OCI-LY7 (cell line): ENCODE measurements around the gene KLF12.

Source experiments
- EZH2phosphoT487 ChIP-seq: fragments of 200-600 bp; sonication (generic); IDR thresholded peaks from 2 replicates; pipeline ENCODE4 v1.6.1; 2018; ENCODE audit warnings: low read depth, borderline replicate concordance, mild to moderate bottlenecking, mixed run types, antibody characterized with exemption, low read length, moderate library complexity, mixed read lengths
- TF ChIP-seq, protein P1 (sequence below): fragments of 200-600 bp; sonication (generic); conservative IDR thresholded peaks from 2 replicates; pipeline ENCODE4 v1.5.1; 2014; ENCODE audit warnings: mild to moderate bottlenecking, antibody characterized with exemption, low read length, moderate library complexity, mixed read lengths

DNA sequence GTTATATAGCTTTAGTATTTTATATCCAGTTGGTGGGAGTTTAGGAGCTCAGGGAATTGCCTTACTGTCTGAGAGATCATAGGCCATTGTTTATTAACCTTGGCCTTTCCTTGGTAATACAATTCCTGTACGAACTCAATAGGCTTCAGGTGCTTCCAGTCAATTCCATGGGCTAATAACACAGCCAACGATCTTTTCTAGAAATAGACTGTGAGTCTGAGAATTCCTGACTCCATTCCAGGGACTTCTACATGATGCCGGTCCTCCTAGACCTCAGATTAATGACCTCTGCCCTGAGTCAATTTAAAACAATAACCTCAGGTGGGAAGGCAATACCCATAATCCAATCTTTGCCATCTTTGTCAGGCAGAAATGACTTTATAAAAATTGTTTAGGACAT lies 39.6 kb upstream of the KLF12 start:
- TF ChIP-seq, protein P1, sequence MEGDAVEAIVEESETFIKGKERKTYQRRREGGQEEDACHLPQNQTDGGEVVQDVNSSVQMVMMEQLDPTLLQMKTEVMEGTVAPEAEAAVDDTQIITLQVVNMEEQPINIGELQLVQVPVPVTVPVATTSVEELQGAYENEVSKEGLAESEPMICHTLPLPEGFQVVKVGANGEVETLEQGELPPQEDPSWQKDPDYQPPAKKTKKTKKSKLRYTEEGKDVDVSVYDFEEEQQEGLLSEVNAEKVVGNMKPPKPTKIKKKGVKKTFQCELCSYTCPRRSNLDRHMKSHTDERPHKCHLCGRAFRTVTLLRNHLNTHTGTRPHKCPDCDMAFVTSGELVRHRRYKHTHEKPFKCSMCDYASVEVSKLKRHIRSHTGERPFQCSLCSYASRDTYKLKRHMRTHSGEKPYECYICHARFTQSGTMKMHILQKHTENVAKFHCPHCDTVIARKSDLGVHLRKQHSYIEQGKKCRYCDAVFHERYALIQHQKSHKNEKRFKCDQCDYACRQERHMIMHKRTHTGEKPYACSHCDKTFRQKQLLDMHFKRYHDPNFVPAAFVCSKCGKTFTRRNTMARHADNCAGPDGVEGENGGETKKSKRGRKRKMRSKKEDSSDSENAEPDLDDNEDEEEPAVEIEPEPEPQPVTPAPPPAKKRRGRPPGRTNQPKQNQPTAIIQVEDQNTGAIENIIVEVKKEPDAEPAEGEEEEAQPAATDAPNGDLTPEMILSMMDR: no peak
- no peak for TF ChIP-seq EZH2phosphoT487
